Astrocyte of the cerebellum (primary cell): ENCODE results near the gene SUSD2.

Source experiments
- DNase-seq: peaks from one replicate; pipeline ENCODE4 v3.0.0-alpha.2; 2011; ENCODE audit warnings: low read depth
- H3K4me3 ChIP-seq: 2 replicates; pipeline ENCODE4 v1.5.1; 2011; ENCODE audit warnings: mild to moderate bottlenecking, low read depth, low read length, moderate library complexity
- in situ Hi-C: cut with HindIII; loops from 2 replicates; pipeline ENCODE4 v1.10.0; 2017; ENCODE audit warnings: low sequenced_read_pairs
- TF ChIP-seq, protein P1 (sequence below): IDR thresholded peaks from 2 replicates; pipeline ENCODE4 v1.5.1; 2012; ENCODE audit warnings: low read length, low read depth, moderate library complexity, mild to moderate bottlenecking; ENCODE audit errors: missing control alignments

SUSD2 gene

DNA sequence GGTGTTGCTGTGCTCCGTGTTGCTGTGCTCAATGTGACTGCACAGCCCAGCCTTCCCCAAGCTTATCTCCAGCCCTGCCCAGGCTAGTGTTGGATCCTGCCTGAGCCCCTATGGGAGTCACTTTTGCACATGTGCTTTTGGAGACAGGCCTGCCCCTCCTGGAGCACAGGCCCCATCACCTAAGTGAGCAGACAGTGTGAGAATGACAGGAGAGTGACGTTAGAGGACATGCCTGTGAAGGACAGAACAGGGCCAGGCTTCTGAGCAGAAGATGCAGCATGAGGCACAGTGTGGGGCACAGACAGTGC, 36.6 kb upstream of the SUSD2 start:
- no peak overlapping the region for H3K4me3 ChIP-seq
- in situ Hi-C loops = loop anchor here (5.0 to 10.0 kb wide), 2 partner anchors 60 to 87 kb away; no protein-coding TSS in a partner anchor
- TF ChIP-seq, protein P1, sequence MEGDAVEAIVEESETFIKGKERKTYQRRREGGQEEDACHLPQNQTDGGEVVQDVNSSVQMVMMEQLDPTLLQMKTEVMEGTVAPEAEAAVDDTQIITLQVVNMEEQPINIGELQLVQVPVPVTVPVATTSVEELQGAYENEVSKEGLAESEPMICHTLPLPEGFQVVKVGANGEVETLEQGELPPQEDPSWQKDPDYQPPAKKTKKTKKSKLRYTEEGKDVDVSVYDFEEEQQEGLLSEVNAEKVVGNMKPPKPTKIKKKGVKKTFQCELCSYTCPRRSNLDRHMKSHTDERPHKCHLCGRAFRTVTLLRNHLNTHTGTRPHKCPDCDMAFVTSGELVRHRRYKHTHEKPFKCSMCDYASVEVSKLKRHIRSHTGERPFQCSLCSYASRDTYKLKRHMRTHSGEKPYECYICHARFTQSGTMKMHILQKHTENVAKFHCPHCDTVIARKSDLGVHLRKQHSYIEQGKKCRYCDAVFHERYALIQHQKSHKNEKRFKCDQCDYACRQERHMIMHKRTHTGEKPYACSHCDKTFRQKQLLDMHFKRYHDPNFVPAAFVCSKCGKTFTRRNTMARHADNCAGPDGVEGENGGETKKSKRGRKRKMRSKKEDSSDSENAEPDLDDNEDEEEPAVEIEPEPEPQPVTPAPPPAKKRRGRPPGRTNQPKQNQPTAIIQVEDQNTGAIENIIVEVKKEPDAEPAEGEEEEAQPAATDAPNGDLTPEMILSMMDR = no peak
- no peak for DNase-seq

DNA sequence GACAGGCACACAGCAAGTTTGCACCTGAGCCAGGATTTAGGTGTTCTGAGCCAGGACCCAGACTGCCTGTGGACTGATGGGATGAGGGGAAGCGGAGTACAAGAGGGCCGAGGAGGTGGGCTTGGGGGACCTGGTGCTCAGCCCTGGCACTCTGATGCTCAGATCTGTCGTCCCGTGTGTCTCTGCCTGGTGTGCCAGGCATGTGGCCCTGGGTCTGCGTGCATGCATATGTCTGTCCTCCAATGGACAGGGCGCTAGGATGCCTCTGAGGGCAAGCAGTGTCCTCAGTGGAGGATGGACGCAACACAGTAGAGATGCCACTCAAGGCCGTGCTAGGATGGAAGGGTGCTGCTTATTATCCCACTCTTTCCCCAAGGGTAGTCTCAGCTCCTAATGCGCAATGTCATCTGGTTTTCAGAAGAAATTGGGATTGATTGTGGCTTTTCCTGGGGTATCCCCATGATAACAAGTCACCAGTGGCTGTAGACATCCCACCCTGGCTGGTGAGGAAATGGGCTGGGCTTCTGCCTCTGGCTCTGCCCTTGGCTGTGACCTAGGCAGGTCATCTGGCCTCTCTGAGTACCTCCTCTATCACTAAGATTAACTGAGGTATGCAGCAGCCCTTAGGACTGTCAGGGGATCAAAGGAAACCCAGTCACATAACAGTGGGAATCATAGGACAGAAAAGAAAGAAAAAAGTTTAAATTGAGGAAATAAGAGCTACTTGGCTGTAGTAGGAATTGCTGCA, 35.7 kb upstream of the SUSD2 start:
- TF ChIP-seq, protein P1 = no peak
- in situ Hi-C loops = loop anchor here (10.0 kb wide), 1 partner anchor 59 kb away; no protein-coding TSS in a partner anchor
- no peak for DNase-seq
- H3K4me3 ChIP-seq = no peak overlapping the region

DNA sequence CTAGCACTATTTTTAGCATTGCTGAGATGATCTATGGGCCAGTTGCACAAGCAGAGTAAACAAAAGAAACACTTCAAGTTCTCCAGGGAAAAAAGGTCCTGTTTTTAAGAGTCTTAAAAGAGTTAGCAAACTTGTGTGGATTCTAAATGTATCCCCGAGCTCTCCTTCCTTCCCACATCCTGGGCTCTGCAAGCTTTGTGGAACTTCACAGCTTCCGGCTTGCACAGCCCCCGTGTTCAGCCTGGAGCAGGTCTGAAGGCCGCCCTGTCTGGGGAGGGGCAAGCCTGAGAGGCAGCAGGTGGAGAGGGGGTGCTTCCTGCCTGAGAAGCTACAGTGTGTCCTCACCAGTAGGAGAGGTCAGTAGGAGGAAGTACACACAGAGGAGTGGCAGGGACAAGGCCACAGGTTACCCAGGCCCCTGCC, 35.1 kb upstream of the SUSD2 start:
- TF ChIP-seq, protein P1 = no peak

GRCh38 chr22:24146791-24147353, 34.4 kb upstream of the SUSD2 start:
- DNase-seq = peak; percentile 84

More for the DNA sequence above, 35.1 kb upstream of the SUSD2 start:
- no peak overlapping the region for H3K4me3 ChIP-seq
- in situ Hi-C loops = loop anchor here (10.0 kb wide), 1 partner anchor 59 kb away; no protein-coding TSS in a partner anchor
- no peak for DNase-seq

GRCh38 chr22:24147666-24148065, 33.6 kb upstream of the SUSD2 start:
- H3K4me3 ChIP-seq = no peak overlapping the region
- TF ChIP-seq, protein P1 = no peak
- in situ Hi-C loops = loop anchor here (10.0 kb wide), 1 partner anchor 57 kb away; no protein-coding TSS in a partner anchor
- no peak for DNase-seq

More at GRCh38 chr22:24146791-24147353, 34.4 kb upstream of the SUSD2 start:
- TF ChIP-seq, protein P1 = no peak
- H3K4me3 ChIP-seq = no peak overlapping the region
- in situ Hi-C loops = loop anchor here (10.0 kb wide), 1 partner anchor 58 kb away; no protein-coding TSS in a partner anchor

DNA sequence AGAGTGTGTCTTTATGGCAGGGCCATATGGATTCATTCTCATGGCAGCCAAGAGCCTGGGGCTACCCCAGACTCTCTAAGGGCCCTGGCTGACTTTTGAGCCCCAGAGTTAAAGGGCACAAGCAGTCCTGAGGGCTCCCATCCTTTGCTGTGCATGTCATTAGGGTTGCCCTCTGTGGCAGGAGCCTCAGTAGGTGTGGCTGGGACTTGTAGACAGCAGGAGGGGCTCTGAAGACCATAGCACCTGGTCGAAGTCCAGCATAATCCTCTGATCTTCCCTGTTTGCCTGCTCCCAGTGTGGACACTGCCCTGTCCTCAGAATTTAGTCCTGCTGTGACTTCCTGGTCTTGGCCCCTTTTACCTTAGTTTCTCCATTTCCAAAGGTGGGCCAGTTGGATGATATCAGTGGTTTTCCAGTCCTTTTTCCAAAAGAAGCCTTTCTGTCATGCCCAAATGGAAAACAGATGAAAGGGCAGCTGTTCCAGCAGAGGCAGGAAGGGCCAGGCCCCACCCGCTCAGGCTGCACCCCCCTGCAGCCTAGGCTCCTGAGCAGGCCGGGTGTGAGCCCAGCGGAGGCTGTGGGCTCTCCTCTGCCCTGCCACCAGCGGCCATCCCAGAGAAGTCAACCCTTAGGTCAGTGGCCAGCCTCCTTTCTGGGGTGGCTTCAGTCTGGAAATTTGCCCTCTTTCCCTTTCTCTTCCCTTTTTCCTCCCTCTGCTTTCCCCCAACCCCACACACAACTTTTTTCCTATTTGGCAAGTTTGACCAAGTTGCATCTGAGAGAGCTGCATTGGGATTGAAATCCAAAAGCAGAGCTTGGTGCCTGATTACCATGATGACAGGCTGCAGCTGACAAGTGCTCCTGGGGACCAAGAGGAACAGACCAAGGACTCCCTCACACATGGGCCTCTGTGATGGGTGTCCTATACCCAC, 32.8 kb upstream of the SUSD2 start:
- in situ Hi-C loops = loop anchor here (10.0 kb wide), 1 partner anchor 56 kb away; no protein-coding TSS in a partner anchor
- no peak for DNase-seq
- TF ChIP-seq, protein P1 = no peak
- no peak overlapping the region for H3K4me3 ChIP-seq
